ENCODE data around the gene KIAA1217.

The KIAA1217 gene

DNA sequence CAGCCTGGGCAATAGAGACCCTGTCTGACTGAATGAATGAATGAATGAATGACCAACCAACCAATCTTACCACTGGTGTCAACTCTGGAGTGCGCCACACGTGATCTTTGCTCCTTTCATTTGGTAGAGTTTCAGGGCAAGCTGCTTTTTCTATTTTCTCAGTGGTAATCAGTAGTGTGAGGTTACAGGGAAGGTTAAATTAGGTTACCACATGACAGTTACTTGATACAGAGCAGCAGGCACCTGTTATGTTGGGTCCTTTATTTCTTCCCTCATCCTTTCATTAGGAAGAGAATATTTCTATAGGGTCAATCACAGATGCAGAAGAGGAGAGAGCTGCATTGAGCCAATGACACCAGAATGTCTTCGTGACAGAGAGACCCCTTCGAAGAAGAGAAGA is 167.8 kb downstream of the KIAA1217 start:
- H3K9ac ChIP-seq (ENCODE audit: low read depth, low read length), result no peak overlapping the region
- DNase-seq, result no peak
- H3K27me3 ChIP-seq (ENCODE audit: insufficient read depth, low read length, poor library complexity), result no peaks in the 10 kb centered on the region
- no peaks in the 10 kb centered on the region for H3K36me3 ChIP-seq (ENCODE audit: insufficient read depth, low read length)
- peaks cover 12% of the 10 kb centered on the region for H3K4me1 ChIP-seq (ENCODE audit: insufficient read depth, low read length)
- ATAC-seq (ENCODE audit: insufficient read depth, low read depth), result no peak
- H3K4me2 ChIP-seq (ENCODE audit: insufficient read depth, low read length), result no peak overlapping the region
- no peaks in the 10 kb centered on the region for H3K79me2 ChIP-seq (ENCODE audit: insufficient read depth, low read length)
- no peak for TF ChIP-seq EZH2 (IDR thresholded peaks at IDR 0.05; ENCODE audit: borderline replicate concordance, low read depth, low read length, severe bottlenecking)
- TF ChIP-seq, protein P1, sequence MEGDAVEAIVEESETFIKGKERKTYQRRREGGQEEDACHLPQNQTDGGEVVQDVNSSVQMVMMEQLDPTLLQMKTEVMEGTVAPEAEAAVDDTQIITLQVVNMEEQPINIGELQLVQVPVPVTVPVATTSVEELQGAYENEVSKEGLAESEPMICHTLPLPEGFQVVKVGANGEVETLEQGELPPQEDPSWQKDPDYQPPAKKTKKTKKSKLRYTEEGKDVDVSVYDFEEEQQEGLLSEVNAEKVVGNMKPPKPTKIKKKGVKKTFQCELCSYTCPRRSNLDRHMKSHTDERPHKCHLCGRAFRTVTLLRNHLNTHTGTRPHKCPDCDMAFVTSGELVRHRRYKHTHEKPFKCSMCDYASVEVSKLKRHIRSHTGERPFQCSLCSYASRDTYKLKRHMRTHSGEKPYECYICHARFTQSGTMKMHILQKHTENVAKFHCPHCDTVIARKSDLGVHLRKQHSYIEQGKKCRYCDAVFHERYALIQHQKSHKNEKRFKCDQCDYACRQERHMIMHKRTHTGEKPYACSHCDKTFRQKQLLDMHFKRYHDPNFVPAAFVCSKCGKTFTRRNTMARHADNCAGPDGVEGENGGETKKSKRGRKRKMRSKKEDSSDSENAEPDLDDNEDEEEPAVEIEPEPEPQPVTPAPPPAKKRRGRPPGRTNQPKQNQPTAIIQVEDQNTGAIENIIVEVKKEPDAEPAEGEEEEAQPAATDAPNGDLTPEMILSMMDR (IDR thresholded peaks at IDR 0.05; ENCODE audit: borderline replicate concordance, extremely low read depth, low read length, poor library complexity, severe bottlenecking), result no peak
- no peak overlapping the region for H3K27ac ChIP-seq (ENCODE audit: low read length)
- H3K9me3 ChIP-seq (ENCODE audit: insufficient read depth, low read length, severe bottlenecking), result no peaks in the 10 kb centered on the region
- no peaks in the 10 kb centered on the region for H4K20me1 ChIP-seq (ENCODE audit: insufficient read depth, low read length)
- H3K4me3 ChIP-seq (ENCODE audit: low read depth in 1 of 2, low read length in 2 of 2), result no peak overlapping the region
- H2AFZ ChIP-seq (ENCODE audit: low read depth, low read length), result no peak overlapping the region

DNA sequence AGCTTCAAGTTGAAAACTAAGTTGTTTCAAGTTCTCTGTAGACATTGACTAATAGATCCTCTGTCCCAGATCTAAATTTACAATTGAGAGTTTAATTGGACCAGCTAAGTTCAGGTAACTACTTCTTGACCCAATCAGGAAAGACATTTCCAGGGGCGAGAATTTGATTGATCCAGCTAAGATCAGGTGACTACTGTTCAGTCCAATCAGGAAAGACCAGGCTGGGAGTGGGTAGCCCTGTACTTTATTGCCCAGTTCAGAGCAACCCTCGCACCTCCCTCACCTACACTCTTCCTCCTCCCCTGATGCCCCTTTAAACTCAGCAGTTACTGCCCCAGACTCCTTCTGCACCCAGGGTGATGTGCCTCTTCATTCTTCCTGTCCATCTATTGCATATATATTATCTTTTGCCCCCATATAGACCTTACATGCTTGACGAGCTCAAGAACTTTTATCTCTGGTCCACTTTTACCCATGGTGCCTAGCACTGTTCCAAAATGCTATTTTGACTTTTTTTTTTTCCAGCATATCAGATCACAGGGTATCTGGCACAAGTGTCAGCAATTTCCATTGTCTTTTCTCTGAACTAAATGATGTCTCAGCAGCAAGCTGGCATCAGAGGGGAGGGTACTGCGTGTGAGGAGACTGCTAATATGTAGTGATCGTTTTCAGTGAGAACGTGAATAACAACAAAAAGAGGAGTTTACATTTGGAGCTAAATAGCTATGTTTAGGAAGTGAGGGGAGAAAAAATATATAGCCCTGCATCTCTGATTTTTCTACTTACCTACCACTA is 169.4 kb downstream of the KIAA1217 start:
- Histone ChIP-seq H3K4me1 (ENCODE audit: insufficient read depth, low read length) (peaks cover 12% of the 10 kb centered on the region), H3K79me2 (ENCODE audit: insufficient read depth, low read length) (no peaks in the 10 kb centered on the region), H3K4me3 (ENCODE audit: low read depth in 1 of 2, low read length in 2 of 2) (no peak overlapping the region), H3K9me3 (ENCODE audit: insufficient read depth, low read length, severe bottlenecking) (no peaks in the 10 kb centered on the region), H3K27me3 (ENCODE audit: insufficient read depth, low read length, poor library complexity) (no peaks in the 10 kb centered on the region), H2AFZ (ENCODE audit: low read depth, low read length) (no peak overlapping the region), H3K27ac (ENCODE audit: low read length) (no peak overlapping the region), H3K9ac (ENCODE audit: low read depth, low read length) (no peak overlapping the region), H4K20me1 (ENCODE audit: insufficient read depth, low read length) (no peaks in the 10 kb centered on the region), H3K36me3 (ENCODE audit: insufficient read depth, low read length) (no peaks in the 10 kb centered on the region), H3K4me2 (ENCODE audit: insufficient read depth, low read length) (no peak overlapping the region)
- no peak for DNase-seq
- ATAC-seq (ENCODE audit: insufficient read depth, low read depth), result peak; percentile 39
- TF ChIP-seq, protein P1 (IDR thresholded peaks at IDR 0.05; ENCODE audit: borderline replicate concordance, extremely low read depth, low read length, poor library complexity, severe bottlenecking), result no peak
- no peak for TF ChIP-seq EZH2 (IDR thresholded peaks at IDR 0.05; ENCODE audit: borderline replicate concordance, low read depth, low read length, severe bottlenecking)

DNA sequence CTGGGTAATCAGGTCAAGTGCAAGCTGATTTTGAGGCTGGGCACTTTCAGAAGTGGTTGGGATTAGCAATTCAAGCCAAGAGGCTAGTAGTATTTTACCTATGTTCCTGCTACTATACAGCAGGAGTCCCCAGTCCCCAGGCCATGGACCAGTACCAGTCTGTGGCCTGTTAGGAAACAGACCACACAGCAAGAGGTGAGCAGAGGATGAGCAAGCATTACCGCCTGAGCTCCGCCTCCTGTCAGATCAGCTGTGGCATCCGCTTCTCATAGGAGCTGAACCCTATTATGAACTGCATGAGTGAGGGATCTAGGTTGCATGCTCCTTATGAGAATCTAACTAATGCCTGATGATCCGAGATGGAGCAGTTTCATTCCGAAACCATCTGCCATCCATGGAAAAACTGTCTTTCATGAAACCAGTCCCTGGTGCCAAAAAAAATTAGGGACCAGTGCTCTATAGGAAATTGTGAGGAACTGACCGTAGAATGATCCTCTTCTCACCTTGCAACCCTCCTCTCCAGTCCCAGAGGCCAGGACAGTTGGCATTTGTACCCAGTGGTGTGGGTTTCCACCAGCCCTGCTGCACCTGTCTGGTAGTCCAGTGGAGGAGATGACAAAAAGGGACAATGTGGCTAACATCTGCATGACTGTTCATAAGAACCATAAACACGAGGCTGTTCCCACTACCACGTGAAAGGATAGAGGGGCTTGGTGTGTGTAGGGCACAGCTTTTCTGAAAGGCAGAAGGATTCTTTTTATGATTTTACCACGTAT is 172.5 kb downstream of the KIAA1217 start:
- H3K4me3 ChIP-seq (ENCODE audit: low read depth in 1 of 2, low read length in 2 of 2), result no peak overlapping the region
- H2AFZ ChIP-seq (ENCODE audit: low read depth, low read length), result no peak overlapping the region
- DNase-seq (no peak), ATAC-seq (ENCODE audit: insufficient read depth, low read depth) (no peak)
- no peak overlapping the region for H3K27ac ChIP-seq (ENCODE audit: low read length)
- H3K9ac ChIP-seq (ENCODE audit: low read depth, low read length), result no peak overlapping the region
- no peaks in the 10 kb centered on the region for H4K20me1 ChIP-seq (ENCODE audit: insufficient read depth, low read length)
- no peak overlapping the region for H3K4me2 ChIP-seq (ENCODE audit: insufficient read depth, low read length)
- peaks cover 12% of the 10 kb centered on the region for H3K4me1 ChIP-seq (ENCODE audit: insufficient read depth, low read length)
- no peaks in the 10 kb centered on the region for H3K27me3 ChIP-seq (ENCODE audit: insufficient read depth, low read length, poor library complexity)
- no peaks in the 10 kb centered on the region for H3K36me3 ChIP-seq (ENCODE audit: insufficient read depth, low read length)
- no peaks in the 10 kb centered on the region for H3K79me2 ChIP-seq (ENCODE audit: insufficient read depth, low read length)
- no peak for TF ChIP-seq EZH2 (IDR thresholded peaks at IDR 0.05; ENCODE audit: borderline replicate concordance, low read depth, low read length, severe bottlenecking)
- TF ChIP-seq, protein P1 (IDR thresholded peaks at IDR 0.05; ENCODE audit: borderline replicate concordance, extremely low read depth, low read length, poor library complexity, severe bottlenecking), result no peak
- no peaks in the 10 kb centered on the region for H3K9me3 ChIP-seq (ENCODE audit: insufficient read depth, low read length, severe bottlenecking)
